Activated naive CD4-positive, alpha-beta T cell treated with Interleukin-2 at 50 U/mL for 16 hours (primary cell): ENCODE results near the gene INPP5D.
"Not testable (repeated sequence)": the region's sequence is repeated elsewhere in the genome, so short reads cannot be mapped to it uniquely, and the experiment has no call there.

ENCODE experiments used
- DNase-seq: peaks from one replicate; pipeline ENCODE4 v3.0.0-alpha.2; 2020

Gene INPP5D

DNA sequence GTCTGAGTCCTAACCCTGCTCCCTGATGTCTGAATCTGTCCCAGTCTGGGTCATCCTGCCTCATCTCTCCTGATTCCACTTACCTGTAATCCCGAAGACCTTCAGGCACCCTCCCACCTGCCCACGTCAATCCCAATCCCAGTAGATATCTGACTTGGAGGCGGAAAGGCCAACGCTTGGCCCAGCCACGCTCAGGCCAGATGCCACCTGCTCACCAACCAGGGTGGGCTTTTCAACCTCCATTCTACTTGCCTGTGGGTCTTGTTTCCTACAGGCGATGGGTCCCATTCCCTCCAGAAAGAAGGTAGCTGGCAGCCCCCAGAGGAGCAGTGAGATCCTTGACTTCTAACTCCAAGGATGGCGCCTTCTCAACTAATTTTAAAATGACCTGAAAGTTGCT lies 59.7 kb downstream of the INPP5D start:
- no peak for DNase-seq

DNA sequence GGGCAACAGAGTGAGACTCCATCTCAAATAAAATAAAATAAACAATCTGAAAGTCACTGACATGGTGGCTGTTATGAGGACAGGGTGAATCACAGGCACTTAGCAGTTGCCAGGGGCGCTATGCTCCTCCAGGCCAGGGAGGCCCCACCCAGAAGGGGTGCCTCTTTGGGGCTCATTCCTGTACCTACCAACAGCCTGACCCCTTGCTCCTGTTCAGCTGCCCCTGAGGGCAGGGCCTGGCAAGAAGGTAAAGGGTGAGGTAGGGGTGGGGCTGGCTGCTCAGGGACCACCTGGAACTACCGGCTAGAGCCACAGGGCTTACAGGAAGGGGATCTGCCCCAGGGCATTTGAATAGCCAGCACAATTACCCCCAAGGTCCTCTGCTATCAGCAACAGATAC lies 60.3 kb downstream of the INPP5D start:
- no peak for DNase-seq

DNA sequence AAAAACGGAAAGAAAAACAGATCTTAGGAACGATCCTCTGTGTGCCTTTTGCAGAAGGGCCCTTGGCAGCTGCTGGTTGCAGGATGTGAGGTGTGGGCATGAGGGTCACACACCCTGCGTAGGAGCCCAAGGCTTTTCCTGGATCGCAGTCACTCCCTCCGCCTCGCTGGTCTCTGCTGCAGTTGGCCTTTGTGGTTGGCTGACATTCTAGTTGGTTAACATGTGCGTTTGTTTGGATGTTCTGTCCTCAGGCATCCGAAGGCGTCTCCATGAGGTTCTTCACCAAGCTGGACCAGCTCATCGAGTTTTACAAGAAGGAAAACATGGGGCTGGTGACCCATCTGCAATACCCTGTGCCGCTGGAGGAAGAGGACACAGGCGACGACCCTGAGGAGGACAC lies 61.7 kb downstream of the INPP5D start:
- no peak for DNase-seq

DNA sequence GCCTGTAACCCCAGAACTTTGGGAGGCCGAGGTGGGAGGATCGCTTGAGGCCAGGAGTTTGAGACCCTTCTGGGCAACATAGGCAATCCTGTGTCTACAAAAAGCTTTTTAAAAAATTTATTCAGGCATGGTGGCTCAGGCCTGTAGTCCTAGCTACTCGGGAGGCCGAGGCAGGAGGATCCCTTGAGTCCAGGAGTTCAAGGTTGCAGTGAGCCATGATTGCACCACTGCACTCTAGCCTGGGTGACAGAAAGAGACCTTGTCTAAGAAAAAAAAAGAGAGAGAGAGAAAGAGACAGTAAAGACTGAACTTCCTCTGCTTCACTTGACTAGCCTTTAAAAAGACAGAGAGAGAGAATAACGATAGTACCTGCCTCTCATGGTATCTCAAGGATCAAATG lies 62.4 kb downstream of the INPP5D start:
- DNase-seq = no peak

DNA sequence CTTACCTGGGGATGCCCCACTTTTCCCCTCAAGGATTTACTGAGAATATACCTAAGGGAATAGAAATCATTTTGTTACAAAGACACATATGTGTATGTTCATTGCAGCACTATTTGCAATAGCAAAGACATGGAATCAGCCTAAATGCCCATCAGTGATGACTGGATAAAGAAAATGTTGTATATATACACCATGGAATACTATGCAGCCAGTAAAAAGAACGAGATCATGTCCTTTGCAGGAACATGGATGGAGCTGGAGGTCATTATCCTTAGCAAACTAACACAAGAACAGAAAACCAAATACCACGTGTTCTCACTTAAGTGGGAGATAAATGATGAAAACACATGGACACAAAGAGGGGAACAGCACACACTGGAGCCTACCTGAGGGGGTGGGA lies 63.4 kb downstream of the INPP5D start:
- DNase-seq = not testable (repeated sequence)

GRCh38 chr2:233124421-233125080 lies 64.4 kb downstream of the INPP5D start:
- DNase-seq = no peak

GRCh38 chr2:233125455-233126065 lies 65.4 kb downstream of the INPP5D start:
- no peak for DNase-seq

- DNase-seq = peak; percentile 20
Observed at GRCh38 chr2:233129351-233129978, 69.3 kb downstream of the INPP5D start.

DNA sequence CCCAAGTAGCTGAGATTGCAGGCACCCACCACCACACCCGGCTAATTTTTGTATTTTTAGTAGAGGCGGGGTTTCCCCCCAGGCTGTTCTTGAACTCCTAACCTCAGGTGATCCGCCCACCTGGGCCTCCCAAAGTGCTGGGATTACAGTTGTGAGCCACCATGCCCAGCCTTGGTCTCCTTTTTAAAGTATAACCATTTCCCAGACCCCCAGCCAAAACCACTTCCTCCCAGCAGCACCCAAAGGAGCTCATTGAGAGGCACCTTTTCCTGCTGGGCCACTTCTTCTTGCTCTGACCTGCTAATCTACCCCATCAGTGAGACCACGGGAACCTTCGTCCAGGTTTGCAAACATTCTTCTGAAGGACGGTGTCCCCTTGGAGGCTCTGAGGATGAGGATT lies 69.9 kb downstream of the INPP5D start:
- DNase-seq = no peak

- no peak for DNase-seq
Observed at GRCh38 chr2:233130481-233131020, 70.4 kb downstream of the INPP5D start.

GRCh38 chr2:233131936-233132720 lies 72.0 kb downstream of the INPP5D start:
- no peak for DNase-seq

DNA sequence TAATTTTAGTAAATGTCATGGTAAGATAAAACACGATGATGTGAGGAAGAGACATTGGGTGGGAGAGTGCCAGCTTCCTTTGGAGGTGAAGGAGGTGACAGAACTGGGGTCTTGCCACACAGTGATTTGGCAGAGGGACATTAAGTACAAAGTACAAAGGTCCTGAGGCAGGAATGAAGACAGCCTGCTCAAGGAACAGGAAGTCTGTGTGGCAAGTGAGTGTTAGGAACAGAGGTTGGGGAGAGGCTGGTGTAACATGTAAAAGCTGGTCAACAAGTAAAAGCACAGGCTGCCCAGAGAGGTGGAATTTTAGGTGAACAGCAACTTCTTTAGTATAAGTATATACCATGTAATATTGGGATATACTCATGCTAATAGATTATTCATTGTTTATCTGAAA lies 73.1 kb downstream of the INPP5D start:
- no peak for DNase-seq

- DNase-seq = no peak
Observed at GRCh38 chr2:233135421-233135820, 75.3 kb downstream of the INPP5D start.

DNA sequence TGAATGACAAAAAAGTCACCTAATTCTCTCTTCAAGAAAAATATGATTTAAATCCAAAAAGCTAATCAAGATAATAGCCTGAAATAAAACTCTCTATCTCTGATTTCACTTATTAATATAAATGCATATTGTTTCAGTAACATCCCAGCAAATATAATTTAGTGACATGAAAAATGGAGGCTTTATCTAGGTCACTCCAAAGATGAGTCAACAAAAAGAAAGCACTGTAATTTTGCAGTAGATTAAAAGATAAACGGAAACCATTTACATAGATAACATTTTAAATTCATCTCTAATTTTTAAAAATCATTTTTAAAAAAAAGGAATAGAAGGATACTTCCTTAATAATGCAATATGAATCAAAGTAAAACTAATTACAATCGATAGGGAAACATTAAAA lies 76.9 kb downstream of the INPP5D start:
- DNase-seq = no peak

GRCh38 chr2:233140077-233140585 lies 80.0 kb downstream of the INPP5D start:
- no peak for DNase-seq

DNA sequence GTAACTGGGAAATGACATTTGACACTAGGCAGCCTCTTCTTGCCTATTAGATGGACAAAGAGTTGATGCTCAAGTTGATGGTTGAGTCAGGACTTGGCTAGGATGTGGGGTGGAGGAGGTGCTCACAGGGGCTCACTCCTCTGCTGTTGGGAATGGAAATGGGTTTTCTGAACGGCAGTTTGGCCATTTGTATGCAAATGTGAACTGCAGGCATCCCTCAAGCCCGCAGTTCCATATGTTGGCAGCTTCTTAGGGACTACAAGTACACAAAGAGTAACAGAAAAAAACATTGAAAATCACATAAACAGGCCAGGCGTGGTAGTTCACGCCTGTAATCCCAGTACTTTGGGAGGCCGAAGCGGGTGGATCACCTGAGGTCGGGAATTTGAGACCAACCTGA lies 80.8 kb downstream of the INPP5D start:
- DNase-seq = no peak

DNA sequence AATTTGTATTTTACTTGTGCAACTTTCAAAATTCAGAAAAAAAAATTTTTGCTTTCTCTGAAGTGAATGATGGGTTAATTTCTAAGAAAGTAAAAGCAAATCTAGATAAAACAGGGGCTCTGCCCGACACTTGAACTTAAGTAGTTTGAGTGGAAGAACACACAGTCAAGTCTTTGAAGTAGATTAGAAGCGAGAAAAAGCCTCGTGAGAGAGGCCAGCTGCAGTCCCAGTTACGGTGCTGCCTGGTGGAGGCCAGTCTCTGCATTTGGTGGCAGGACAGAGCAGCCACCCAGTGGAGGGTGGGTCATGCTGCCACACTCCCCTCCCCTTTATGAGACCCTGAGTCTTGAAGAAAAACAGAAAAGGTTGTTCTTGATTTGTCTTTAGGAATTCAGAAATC lies 81.8 kb downstream of the INPP5D start:
- DNase-seq = no peak

- DNase-seq = peak; percentile 33
Observed at GRCh38 chr2:233142355-233142897, 82.3 kb downstream of the INPP5D start.

GRCh38 chr2:233143700-233144331 lies 83.7 kb downstream of the INPP5D start:
- no peak for DNase-seq

GRCh38 chr2:233145726-233146125 lies 85.6 kb downstream of the INPP5D start:
- DNase-seq = no peak

DNA sequence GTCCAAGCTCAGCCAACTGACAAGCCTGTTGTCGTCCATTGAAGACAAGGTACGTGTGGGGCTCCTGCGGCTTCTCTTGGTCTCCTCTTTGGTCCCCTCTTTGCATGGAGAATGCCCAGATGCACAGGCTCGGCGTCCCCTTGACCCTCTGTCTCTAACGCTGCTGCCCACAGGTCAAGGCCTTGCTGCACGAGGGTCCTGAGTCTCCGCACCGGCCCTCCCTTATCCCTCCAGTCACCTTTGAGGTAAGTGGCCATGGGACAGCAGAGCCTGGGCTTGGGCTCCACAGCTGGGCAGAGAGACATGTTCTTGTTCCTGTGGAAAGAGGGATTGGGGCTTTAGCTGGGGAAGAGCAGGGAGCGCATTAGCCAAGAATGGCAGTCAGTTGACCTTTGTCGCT lies 86.1 kb downstream of the INPP5D start:
- DNase-seq = no peak

- DNase-seq = no peak
Observed at GRCh38 chr2:233147136-233147828, 87.1 kb downstream of the INPP5D start.
